Stimulated activated naive B cell treated with anti-CD40 and anti-IgM and Interleukin-4, amounts not matched to agents 10 μg/mL and 1 μg/mL and 100 μg/mL, for 72 hours (primary cell): ENCODE measurements around the gene NACAD.
A peak's percentile ranks its signal among the peaks of the same experiment; 100 is the strongest.

Experiments
- ATAC-seq, 2 donors: fragments of 150-1000 bp; cut with Tn5 transposase; replicated peaks; 2 replicates each; pipeline ENCODE4 v1.10.0; 2021; ENCODE audit warnings: moderate library complexity in 1 of 2
- DNase-seq: peaks from one replicate; pipeline ENCODE4 v3.0.0; 2021
- H3K27ac Mint-ChIP-seq: one replicate; pipeline ENCODE4 v1.8.0; 2022; ENCODE audit warnings: mild to moderate bottlenecking, mixed read lengths
- H3K27me3 Mint-ChIP-seq, 2 donors: one replicate each; pipeline ENCODE4 v1.8.0; 2022; ENCODE audit warnings: mixed read lengths in 2 of 2
- H3K36me3 Mint-ChIP-seq, 2 donors: one replicate each; pipeline ENCODE4 v1.8.0; 2022; ENCODE audit warnings: mixed read lengths in 2 of 2, mild to moderate bottlenecking in 1 of 2
- H3K4me1 Mint-ChIP-seq, 2 donors: one replicate each; pipeline ENCODE4 v1.8.0; 2022; ENCODE audit warnings: mixed read lengths in 2 of 2, mild to moderate bottlenecking in 1 of 2
- H3K4me3 Mint-ChIP-seq, 2 donors: one replicate each; pipeline ENCODE4 v1.8.0; 2022; ENCODE audit warnings: mild to moderate bottlenecking in 2 of 2, mixed read lengths in 2 of 2, moderate library complexity in 1 of 2
- H3K9me3 Mint-ChIP-seq, 2 donors: one replicate each; pipeline ENCODE4 v1.8.0; 2022; ENCODE audit warnings: mixed read lengths in 2 of 2, mild to moderate bottlenecking in 1 of 2

The NACAD gene

DNA sequence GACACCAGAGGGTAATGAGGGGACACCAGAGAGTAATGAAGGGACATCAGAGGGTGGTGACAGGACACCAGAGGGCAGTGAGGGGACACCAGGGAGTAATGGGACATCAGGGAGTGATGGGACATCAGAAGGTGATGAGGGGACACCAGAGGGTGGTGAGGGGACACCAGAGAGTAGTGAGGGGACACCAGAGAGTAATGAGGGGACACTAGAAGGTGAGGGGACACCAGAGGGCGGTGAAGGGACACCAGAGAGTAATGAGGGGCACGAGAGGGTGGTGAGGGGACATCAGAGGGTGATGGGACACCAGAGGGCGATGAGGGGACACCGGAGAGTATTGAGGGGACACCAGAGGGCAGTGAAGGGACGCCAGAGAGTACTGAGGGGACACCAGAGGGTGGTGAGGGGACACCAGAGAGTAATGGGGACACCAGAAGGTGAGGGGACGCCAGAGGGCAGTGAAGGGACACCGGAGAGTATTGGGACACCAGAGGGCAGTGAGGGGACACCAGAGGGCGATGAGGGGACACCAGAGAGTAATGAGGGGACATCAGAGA, 10.6 kb downstream of the NACAD start:
- DNase-seq = no peak
- H3K27ac Mint-ChIP-seq = peak overlapping the region; percentile 72
- H3K9me3 Mint-ChIP-seq = no peaks in the 10 kb centered on the region
- peak in 1 of 2 donors; percentile 13 for ATAC-seq
- H3K4me1 Mint-ChIP-seq = peaks cover 14 to 29% of the 10 kb centered on the region in 2 donors
- peak overlapping the region in 1 of 2 donors; percentile 5 for H3K4me3 Mint-ChIP-seq
- peaks cover 29 to 45% of the 10 kb centered on the region in 2 donors for H3K36me3 Mint-ChIP-seq
- H3K27me3 Mint-ChIP-seq = no peaks in the 10 kb centered on the region

DNA sequence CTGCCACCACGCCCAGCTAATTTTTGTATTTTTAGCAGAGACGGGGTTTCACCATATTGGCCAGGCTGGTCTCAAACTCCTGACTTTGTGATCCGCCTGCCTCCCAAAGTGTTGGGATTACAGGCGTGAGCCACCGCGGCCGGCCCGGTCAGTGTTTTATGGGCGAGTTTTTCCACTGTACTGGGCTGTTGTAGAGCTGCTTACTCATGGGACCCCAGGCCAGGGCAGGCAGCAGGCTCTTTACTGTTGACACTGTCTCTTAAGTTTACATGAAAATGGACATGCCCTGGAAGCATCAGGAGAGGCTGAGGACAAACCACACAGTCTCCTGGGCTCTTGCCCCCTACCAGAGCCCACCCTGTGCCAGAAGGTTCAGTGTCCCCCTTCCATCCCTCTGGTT, 11.2 kb downstream of the NACAD start:
- no peaks in the 10 kb centered on the region for H3K9me3 Mint-ChIP-seq
- ATAC-seq = no peak
- peaks cover 35 to 51% of the 10 kb centered on the region in 2 donors for H3K36me3 Mint-ChIP-seq
- peaks cover 19 to 35% of the 10 kb centered on the region in 2 donors for H3K4me1 Mint-ChIP-seq
- H3K27ac Mint-ChIP-seq = peak overlapping the region; percentile 72
- DNase-seq = no peak
- peak overlapping the region in 1 of 2 donors; percentile 5 for H3K4me3 Mint-ChIP-seq
- H3K27me3 Mint-ChIP-seq = no peaks in the 10 kb centered on the region

DNA sequence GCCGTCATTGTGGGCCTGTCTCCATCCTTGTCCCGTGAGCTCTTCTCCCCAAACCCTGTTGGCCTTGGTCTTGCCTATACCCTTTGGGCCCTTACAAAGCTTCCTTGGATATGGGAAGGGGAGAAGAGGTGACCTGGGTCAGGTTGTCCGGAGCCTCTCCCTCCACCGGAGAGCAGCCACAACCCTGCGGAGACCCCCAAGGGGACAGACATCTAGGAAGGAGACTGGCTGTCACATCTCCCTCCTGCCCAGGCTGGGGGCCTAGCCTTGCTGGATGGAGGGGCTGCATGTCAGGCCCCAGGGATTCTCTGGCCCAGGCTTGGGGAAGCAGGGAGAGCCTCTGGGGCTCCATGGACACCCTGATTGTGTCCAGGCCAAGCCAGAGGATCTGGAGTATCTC, 11.8 kb downstream of the NACAD start:
- peaks cover 35 to 53% of the 10 kb centered on the region in 2 donors for H3K36me3 Mint-ChIP-seq
- H3K9me3 Mint-ChIP-seq = no peaks in the 10 kb centered on the region
- DNase-seq (no peak), ATAC-seq (no peak)
- H3K27ac Mint-ChIP-seq = peak overlapping the region; percentile 39
- no peak overlapping the region for H3K4me3 Mint-ChIP-seq
- peaks cover 19 to 35% of the 10 kb centered on the region in 2 donors for H3K4me1 Mint-ChIP-seq
- H3K27me3 Mint-ChIP-seq = no peaks in the 10 kb centered on the region

DNA sequence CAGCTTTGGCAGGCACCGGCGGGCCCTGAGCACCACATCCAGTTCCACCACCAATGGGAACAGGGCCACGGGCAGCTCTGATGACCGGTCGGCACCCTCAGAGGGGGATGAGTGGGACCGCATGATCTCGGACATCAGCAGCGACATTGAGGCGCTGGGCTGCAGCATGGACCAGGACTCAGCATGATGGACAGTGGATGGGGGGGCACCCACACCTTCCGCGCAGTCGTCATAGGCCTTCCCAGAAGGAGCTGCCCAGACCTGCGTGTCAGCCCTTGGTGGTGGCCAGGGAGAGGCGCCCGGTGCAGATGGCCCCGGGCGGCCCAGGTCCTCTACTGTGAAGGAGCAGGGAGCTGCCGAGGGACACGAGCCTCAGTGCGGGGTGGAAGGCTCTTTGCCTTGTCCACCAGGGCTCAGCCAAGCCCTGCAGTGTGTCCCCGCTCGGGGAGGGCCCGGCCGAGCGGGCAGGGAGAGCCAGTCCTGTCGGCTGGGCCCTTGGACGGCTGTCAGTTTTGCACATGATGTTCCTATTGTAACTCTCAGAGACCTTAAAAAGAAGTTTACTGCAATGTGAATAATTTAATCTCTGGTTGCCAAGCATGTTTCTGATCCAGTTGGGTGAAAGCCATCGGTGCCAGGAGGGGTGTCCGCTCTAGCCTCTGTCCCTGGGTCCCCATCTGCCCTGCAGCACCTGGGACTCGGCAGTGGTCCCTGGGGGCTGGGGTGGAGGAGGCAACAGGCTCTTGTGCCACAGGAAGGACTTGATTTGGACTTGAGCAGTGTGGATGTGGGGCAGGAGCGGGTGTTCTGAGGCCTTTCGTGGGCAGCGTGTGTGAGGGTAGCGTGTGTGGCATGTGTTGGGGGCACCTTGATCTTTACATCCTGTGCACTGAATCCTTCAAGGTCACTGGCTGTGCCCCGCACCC, 12.6 kb downstream of the NACAD start:
- Mint-ChIP-seq H3K4me1 (peaks cover 19 to 35% of the 10 kb centered on the region in 2 donors), H3K4me3 (no peak overlapping the region), H3K27ac (peak overlapping the region; percentile 73), H3K9me3 (no peaks in the 10 kb centered on the region), H3K27me3 (no peaks in the 10 kb centered on the region), H3K36me3 (peaks cover 35 to 60% of the 10 kb centered on the region in 2 donors)
- no peak for DNase-seq
- ATAC-seq = no peak

DNA sequence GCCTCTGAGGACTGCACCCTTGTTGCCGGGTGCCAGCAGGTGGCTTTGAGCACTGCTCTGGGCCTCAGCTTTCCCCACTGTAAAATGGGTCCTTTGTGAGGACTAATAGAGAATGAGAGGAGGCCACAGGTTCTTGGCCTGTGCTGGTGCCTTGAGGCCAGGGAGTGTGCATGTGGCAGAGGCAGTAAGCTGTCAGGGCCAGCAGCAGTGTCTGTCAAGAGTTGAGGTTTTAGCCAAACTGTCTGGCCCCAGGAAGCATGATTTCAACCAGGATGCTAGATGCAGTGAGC, 13.5 kb downstream of the NACAD start:
- DNase-seq = no peak
- Mint-ChIP-seq H3K9me3 (no peaks in the 10 kb centered on the region), H3K27me3 (no peaks in the 10 kb centered on the region), H3K36me3 (peaks cover 38 to 60% of the 10 kb centered on the region in 2 donors), H3K27ac (peak overlapping the region; percentile 37), H3K4me1 (peaks cover 19 to 31% of the 10 kb centered on the region in 2 donors), H3K4me3 (no peak overlapping the region)
- ATAC-seq = no peak

DNA sequence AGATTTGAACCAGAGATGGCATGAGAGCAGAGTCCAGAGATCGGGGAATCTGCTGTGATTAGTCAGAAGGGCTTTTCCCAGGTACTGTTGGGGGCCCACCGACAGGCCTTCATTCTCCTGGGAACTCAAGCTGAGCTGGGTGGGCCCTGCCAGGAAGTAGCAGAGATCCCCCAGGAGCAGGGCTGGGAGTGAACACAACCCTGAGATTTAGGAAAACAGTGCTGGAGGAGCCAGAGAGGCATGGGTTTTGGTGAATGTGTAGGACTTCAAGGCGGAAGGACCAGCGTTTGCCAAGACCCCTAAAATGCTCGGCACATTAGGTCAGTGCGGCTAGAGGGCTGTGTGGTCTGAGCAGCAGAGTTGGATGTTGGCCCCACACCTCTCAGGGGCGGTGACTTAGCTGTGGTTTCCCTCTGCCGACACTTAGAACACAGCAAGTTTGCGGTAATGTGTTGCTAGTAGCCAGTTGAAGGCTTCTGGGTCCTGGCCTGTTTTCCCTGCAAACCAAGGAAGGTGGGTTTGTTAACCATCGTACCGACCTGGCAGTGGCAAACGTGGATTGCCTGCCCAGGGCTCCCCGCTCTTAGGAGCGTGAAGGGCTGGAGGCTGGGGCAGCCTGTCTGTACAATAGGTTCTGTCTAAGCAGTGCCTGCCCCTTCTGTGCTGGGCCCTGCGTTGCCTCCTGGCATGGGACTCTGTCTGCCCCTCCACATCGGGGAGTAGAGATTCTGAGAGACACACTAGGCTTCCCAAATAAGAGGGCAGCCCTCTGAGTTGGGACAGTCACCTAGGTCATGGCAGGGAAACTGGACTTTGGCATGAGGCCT, 14.0 kb downstream of the NACAD start:
- H3K4me3 Mint-ChIP-seq = no peak overlapping the region
- H3K36me3 Mint-ChIP-seq = peaks cover 42 to 64% of the 10 kb centered on the region in 2 donors
- no peak for ATAC-seq
- H3K27me3 Mint-ChIP-seq = no peaks in the 10 kb centered on the region
- H3K9me3 Mint-ChIP-seq = no peaks in the 10 kb centered on the region
- H3K4me1 Mint-ChIP-seq = peaks cover 16 to 29% of the 10 kb centered on the region in 2 donors
- peak overlapping the region; percentile 63 for H3K27ac Mint-ChIP-seq
- no peak for DNase-seq

DNA sequence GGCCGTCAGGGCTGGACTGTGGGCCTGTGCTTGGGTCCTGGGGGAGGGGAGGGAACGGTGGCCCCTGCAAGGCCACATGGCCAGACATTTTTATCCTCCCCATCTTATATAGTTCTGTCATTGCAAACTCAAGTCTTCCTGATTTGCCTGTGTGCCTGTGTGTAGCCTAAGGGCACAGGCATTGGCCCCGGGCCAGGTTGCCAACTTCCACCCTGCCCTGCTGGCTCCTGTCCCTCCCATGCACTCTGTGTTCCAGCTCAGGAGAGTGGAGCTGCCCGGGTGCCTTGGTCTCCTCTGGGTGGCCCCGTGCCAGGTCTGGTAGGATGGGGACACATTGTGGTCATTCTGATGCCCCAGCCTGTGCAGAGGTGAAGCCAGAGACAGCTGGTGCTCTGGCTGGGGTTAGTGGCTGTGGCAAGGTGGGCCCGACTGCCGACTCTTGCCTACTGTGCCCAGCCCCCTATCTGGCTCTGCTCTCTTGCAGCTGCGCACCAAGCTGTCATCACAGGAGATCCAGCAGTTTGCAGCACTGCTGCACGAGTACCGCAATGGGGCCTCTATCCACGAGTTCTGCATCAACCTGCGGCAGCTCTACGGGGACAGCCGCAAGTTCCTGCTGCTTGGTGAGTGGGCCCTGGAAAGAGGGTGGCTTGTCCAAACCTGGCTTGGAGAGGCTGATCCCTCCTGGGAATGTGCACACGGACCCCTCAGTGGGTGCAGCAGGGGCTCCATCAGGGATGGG, 14.8 kb downstream of the NACAD start:
- Mint-ChIP-seq H3K27ac (peak overlapping the region; percentile 63), H3K4me1 (peaks cover 16 to 26% of the 10 kb centered on the region in 2 donors), H3K36me3 (peaks cover 47 to 71% of the 10 kb centered on the region in 2 donors), H3K27me3 (no peaks in the 10 kb centered on the region), H3K9me3 (no peaks in the 10 kb centered on the region), H3K4me3 (no peak overlapping the region)
- no peak for ATAC-seq
- no peak for DNase-seq

DNA sequence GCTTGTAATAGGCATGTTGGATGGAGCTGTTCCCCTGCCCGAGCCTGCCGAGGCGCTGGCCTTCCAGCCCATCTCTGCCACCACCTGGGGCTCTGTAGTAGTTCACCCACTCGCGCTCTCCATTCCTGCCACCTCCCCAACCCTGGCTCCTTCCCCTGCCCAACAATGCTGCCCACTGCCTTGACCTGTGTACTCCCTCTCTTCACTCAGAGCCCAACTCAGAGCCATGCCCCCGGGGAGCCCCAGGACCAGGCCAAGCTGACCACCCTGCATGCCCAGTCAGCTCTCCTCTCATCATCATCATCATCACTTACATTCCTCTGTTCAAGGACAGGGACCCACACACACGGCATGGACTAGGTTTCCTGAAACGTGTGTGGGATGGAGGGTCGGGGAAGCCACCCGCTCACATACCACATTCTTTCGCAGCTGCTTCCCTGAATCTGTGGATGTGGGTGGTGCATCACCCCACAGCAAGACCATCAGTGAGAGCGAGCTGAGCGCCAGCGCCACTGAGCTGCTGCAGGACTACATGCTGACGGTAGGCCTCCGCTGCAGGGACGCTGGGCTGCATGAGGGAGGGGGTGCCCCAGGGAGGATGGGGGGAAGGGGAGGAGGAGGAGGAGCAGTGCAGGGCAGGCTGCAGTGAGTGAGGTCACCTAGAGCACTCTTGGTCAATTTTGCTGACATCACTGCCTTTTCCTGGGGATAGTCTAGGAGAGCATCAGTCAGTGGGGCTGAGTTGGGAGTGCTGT, 15.6 kb downstream of the NACAD start:
- Mint-ChIP-seq H3K4me3 (peak overlapping the region in 1 of 2 donors; percentile 8), H3K4me1 (peaks cover 14 to 33% of the 10 kb centered on the region in 2 donors), H3K27ac (peak overlapping the region; percentile 65), H3K36me3 (peaks cover 51 to 75% of the 10 kb centered on the region in 2 donors), H3K27me3 (no peaks in the 10 kb centered on the region), H3K9me3 (no peaks in the 10 kb centered on the region)
- DNase-seq = no peak
- ATAC-seq = no peak

DNA sequence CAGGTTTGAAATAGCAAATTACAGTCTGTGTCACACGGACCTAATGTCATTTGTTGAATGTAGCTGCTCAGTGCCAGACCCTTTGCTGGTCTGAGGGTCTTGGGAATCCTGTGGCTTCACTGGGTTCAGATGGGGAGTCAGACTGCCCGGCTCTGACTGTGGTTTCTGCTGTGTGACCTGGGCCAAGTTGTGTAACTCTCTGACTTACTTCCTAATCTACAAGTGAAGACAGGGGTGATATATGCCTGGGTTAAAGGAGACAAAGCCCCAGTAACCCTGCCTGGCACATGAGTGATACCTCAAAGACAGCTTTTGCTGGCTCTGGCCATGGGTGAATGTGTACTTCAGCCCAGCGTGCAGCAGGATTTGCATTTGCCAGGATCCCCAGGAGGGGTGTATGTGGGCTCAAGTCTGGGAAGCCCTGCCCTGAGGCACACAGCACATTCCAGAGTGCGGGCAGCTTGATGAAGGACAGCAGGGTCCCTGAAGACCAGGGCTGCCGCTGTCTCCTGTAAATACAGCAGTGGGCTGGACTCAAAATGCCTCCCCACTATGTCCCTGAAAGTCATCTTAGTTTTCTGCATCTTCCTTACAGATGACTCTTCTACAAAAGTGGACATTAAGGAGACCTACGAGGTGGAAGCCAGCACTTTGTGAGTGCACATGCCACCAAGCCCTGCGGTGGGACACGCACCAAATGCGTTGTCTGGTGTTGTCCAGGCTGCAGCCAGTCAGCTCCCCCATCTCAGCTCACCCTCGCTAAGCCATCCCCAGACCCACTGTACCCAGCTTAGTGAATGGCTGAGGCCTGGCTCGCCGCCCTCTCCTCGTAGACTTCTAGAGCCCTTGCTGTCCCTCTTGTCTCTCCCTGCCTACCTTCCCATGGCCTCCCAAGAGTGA, 16.4 kb downstream of the NACAD start:
- H3K9me3 Mint-ChIP-seq = no peaks in the 10 kb centered on the region
- H3K27me3 Mint-ChIP-seq = no peaks in the 10 kb centered on the region
- peak overlapping the region in 1 of 2 donors; percentile 8 for H3K4me3 Mint-ChIP-seq
- peaks cover 16 to 40% of the 10 kb centered on the region in 2 donors for H3K4me1 Mint-ChIP-seq
- DNase-seq (no peak), ATAC-seq (no peak)
- H3K27ac Mint-ChIP-seq = peak overlapping the region; percentile 65
- H3K36me3 Mint-ChIP-seq = peaks cover 53 to 75% of the 10 kb centered on the region in 2 donors

DNA sequence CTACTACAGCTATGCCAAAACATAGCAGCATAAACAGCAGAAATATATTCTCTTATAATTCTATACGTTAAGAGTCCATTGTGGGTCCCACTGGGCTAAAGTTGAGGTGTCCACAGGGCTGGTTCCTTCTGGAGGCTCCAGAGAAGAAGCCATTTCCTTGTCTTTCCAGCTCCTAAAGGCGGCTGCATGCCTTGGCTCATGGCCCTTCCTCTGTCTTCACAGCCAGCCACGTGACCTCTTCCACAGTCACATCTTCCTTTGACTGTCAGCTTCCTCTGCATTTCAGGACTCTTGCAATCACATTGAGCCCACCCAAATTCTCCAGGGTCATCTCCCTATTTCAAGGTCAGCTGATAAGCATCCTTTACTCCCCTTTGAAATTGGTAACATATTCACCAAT, 17.2 kb downstream of the NACAD start:
- no peak for DNase-seq

DNA sequence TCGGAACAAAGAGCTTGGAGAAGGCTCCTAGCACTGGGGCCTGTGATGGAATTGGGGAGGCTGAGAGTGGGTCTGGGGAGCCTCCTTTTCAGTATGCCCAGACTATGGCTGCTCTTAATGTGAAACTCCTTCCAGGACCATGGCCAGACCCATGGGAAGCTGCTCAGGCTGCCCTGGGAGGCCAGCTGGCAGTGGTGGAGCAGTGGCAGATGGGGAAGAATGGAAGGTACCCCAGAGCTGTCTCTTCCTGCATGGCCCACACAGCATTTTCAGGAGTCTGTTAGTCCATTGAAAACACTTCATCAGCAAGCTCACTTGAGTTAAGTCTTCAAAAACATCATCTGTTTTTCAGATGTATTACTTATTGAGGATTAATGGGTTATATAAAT, 18.5 kb downstream of the NACAD start:
- no peak for DNase-seq
- H3K9me3 Mint-ChIP-seq = no peaks in the 10 kb centered on the region
- no peak for ATAC-seq
- no peak overlapping the region for H3K4me3 Mint-ChIP-seq
- no peak overlapping the region for H3K27ac Mint-ChIP-seq
- no peaks in the 10 kb centered on the region for H3K27me3 Mint-ChIP-seq
- H3K4me1 Mint-ChIP-seq = peaks cover 22 to 47% of the 10 kb centered on the region in 2 donors
- peaks cover 48 to 76% of the 10 kb centered on the region in 2 donors for H3K36me3 Mint-ChIP-seq

More for the DNA sequence above, 17.2 kb downstream of the NACAD start:
- H3K4me1 Mint-ChIP-seq = peaks cover 16 to 40% of the 10 kb centered on the region in 2 donors
- no peak overlapping the region for H3K27ac Mint-ChIP-seq
- no peaks in the 10 kb centered on the region for H3K9me3 Mint-ChIP-seq
- H3K4me3 Mint-ChIP-seq = no peak overlapping the region
- peaks cover 50 to 73% of the 10 kb centered on the region in 2 donors for H3K36me3 Mint-ChIP-seq
- H3K27me3 Mint-ChIP-seq = no peaks in the 10 kb centered on the region
- ATAC-seq = no peak

DNA sequence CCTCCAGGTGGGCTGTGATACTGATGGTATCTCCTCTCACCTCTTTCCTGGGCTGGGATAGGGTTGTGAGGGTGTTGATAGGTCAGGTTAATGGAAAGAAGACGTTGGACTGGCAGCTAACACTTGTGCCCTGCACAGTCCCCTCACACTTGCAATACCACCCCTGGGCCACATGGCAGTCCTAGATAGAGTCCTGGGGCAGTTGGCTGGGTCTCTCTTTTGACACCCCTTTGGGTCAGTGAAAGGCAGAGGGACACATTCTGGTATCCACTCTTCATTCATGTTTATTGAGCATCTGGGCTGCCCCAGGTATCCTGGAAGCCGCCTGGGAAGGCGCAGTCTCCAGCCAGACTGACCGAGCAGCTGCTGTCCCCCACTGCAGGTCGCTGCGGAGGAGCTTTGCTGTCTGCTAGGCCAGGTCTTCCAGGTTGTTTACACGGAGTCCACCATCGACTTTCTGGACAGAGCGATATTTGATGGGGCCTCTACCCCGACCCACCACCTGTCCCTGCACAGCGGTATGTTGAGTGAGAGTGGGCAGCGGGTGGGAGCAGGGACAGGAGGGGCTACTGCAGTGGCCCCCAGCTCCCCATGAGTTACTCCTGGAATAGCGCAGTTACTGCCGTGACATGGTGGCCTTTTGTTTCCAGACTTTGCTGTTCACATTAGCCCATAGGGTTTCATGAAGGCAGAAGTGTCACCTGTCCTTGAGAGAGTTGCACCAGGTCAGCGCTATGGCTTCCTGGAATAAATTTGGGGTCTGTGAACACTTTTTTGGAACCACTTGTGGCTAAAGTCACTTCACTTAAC, 19.1 kb downstream of the NACAD start:
- Mint-ChIP-seq H3K4me3 (no peak overlapping the region), H3K4me1 (peaks cover 22 to 50% of the 10 kb centered on the region in 2 donors), H3K36me3 (peaks cover 47 to 79% of the 10 kb centered on the region in 2 donors), H3K9me3 (no peaks in the 10 kb centered on the region), H3K27ac (peak overlapping the region; percentile 81), H3K27me3 (no peaks in the 10 kb centered on the region)
- ATAC-seq (peak in 1 of 2 donors; percentile 44), DNase-seq (no peak)
